Suppressor macrophage treated with lipopolysaccharide for 4 hours (primary cell): ENCODE data around the gene KCNQ1.

Experiments used
- DNase-seq: peaks from one replicate; pipeline ENCODE4 v3.0.0-alpha.2; 2020

KCNQ1 gene

GRCh38 chr11:2426221-2426620, 18.6 kb upstream of the KCNQ1 start:
- DNase-seq, result no peak

- DNase-seq, result no peak
Observed at GRCh38 chr11:2426826-2427521, 17.8 kb upstream of the KCNQ1 start.

GRCh38 chr11:2427721-2428321, 17.0 kb upstream of the KCNQ1 start:
- DNase-seq, result no peak

- DNase-seq, result peak; percentile 89
Observed at GRCh38 chr11:2428322-2428795, 16.4 kb upstream of the KCNQ1 start.

GRCh38 chr11:2431395-2431794, 13.4 kb upstream of the KCNQ1 start:
- no peak for DNase-seq

- no peak for DNase-seq
Observed at GRCh38 chr11:2432171-2432621, 12.6 kb upstream of the KCNQ1 start.

GRCh38 chr11:2432628-2433071, 12.2 kb upstream of the KCNQ1 start:
- no peak for DNase-seq

GRCh38 chr11:2433106-2433925, 11.5 kb upstream of the KCNQ1 start:
- no peak for DNase-seq

GRCh38 chr11:2434008-2434407, 10.8 kb upstream of the KCNQ1 start:
- DNase-seq, result no peak

- no peak for DNase-seq
Observed at GRCh38 chr11:2434506-2435255, 10.1 kb upstream of the KCNQ1 start.

GRCh38 chr11:2435288-2436012, 9.4 kb upstream of the KCNQ1 start:
- no peak for DNase-seq

- DNase-seq, result no peak
Observed at GRCh38 chr11:2436013-2436520, 8.7 kb upstream of the KCNQ1 start.

GRCh38 chr11:2436521-2437031, 8.2 kb upstream of the KCNQ1 start:
- no peak for DNase-seq

GRCh38 chr11:2437516-2437915, 7.3 kb upstream of the KCNQ1 start:
- no peak for DNase-seq

GRCh38 chr11:2439820-2440219, 5.0 kb upstream of the KCNQ1 start:
- DNase-seq, result no peak

- DNase-seq, result peak; percentile 39
Observed at GRCh38 chr11:2440646-2441045, 4.2 kb upstream of the KCNQ1 start.

GRCh38 chr11:2441171-2441570, 3.6 kb upstream of the KCNQ1 start:
- DNase-seq, result no peak

GRCh38 chr11:2442589-2442988, 2.2 kb upstream of the KCNQ1 start:
- no peak for DNase-seq

GRCh38 chr11:2443406-2443805, 1.4 kb upstream of the KCNQ1 start:
- no peak for DNase-seq

- DNase-seq, result no peak
Observed at GRCh38 chr11:2443881-2444820, 657 bp upstream of the KCNQ1 start, which contains the start of gene TRPM5. TSS of gene TRPM5 (minus strand) at chr11:2444514. CDS start at chr11:2423036, 21,478 bp downstream.
